GM21737 (cell line): ENCODE data around the gene NLRP12.
"Not testable (repeated sequence)": the region's sequence is repeated elsewhere in the genome, so short reads cannot be mapped to it uniquely, and the experiment has no call there.

Experiments
- ATAC-seq: cut with Tn5 transposase; IDR thresholded peaks from one replicate; pipeline ENCODE4 v1.9.1; 2021; ENCODE audit warnings: mild to moderate bottlenecking, moderate library complexity; ENCODE audit not compliant: unreplicated experiment

Gene NLRP12, protein sequence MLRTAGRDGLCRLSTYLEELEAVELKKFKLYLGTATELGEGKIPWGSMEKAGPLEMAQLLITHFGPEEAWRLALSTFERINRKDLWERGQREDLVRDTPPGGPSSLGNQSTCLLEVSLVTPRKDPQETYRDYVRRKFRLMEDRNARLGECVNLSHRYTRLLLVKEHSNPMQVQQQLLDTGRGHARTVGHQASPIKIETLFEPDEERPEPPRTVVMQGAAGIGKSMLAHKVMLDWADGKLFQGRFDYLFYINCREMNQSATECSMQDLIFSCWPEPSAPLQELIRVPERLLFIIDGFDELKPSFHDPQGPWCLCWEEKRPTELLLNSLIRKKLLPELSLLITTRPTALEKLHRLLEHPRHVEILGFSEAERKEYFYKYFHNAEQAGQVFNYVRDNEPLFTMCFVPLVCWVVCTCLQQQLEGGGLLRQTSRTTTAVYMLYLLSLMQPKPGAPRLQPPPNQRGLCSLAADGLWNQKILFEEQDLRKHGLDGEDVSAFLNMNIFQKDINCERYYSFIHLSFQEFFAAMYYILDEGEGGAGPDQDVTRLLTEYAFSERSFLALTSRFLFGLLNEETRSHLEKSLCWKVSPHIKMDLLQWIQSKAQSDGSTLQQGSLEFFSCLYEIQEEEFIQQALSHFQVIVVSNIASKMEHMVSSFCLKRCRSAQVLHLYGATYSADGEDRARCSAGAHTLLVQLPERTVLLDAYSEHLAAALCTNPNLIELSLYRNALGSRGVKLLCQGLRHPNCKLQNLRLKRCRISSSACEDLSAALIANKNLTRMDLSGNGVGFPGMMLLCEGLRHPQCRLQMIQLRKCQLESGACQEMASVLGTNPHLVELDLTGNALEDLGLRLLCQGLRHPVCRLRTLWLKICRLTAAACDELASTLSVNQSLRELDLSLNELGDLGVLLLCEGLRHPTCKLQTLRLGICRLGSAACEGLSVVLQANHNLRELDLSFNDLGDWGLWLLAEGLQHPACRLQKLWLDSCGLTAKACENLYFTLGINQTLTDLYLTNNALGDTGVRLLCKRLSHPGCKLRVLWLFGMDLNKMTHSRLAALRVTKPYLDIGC

DNA sequence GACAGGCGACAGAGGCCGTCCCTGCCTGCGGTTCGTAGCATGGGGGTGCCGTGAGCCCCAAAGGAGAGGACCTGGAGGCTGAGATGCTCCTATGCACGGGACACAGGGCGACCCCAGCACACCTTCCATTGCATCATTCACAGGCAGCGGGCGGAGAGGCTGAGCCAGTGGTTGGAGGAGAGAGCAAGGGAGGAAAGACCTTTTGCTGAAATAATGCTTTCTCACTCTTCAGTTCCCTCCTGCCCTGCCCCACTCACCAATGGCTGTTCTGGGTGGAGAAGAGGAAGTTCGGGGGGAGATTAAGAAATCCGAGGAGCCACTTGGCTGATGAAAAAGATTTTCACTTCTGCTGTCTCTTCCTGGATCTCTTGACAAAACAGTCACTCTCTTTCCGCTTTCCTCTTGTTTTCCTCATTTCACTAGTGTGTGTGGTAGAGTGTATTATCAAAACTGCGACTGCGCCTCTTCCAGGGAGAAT lies at the start of gene NLRP12:
Gene NLRP12, minus strand, starts transcription at position 181 of the 478 bp plus-strand sequence. Its CDS starts 140 bp downstream, at position 41.
- ATAC-seq = no peak

DNA sequence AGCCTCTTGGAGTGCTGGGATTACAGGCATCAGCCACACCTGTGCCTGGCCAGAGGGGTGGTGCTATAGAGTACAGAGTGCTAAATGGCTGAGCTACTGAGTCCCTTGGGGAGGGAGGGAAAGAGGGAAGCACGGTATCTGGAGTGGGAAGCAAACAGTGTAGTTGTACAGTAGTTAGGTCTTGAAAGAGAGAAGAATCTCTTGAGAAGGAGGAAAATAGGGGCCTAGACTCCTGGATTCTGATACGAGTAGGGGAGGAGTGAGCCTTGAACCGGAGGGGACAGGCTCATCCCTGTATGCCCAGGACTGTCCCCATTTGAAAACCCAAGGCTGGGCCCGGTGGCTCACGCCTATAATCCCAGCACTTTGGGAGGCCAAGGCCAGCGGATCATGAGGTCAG lies 48.6 kb upstream of the NLRP12 start:
- no peak for ATAC-seq

DNA sequence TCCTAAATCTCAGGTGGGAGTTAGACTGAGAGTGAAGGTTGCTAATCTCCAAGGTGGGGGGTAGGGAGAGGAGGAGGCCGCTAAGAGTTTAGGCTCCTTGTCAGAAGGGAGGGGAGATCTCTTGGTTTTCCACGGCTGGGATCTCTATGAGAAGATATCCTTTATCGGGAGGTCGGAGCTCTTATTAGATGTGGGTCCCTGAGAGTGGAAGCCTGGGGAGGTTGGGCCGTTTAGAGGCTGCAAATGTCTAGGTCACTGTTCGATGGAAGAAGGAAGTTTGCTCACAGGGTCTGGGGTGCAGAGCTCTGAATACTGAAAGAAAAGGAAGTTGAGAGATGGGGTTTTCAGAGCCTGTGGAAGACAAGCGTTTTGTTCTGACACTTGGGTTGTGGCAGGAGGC lies 47.3 kb upstream of the NLRP12 start:
- no peak for ATAC-seq

DNA sequence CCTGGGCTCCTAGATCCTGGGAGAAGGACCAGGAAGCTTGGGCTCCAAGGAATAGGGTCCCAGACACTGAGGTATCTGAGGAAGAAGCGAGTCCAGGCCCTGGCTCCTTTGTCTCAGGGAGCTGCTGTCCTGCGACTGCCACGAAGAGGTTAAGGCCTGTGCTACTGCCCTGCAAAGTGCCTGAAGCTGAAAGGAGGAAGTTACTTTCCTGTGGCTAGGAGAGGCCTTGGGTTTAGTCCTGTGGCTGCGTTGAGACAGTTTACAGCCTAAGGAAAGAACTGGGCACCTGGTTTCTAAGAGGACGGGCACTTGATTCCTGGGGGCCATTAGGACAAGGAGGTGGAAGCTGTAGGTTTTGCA lies 46.4 kb upstream of the NLRP12 start:
- no peak for ATAC-seq

DNA sequence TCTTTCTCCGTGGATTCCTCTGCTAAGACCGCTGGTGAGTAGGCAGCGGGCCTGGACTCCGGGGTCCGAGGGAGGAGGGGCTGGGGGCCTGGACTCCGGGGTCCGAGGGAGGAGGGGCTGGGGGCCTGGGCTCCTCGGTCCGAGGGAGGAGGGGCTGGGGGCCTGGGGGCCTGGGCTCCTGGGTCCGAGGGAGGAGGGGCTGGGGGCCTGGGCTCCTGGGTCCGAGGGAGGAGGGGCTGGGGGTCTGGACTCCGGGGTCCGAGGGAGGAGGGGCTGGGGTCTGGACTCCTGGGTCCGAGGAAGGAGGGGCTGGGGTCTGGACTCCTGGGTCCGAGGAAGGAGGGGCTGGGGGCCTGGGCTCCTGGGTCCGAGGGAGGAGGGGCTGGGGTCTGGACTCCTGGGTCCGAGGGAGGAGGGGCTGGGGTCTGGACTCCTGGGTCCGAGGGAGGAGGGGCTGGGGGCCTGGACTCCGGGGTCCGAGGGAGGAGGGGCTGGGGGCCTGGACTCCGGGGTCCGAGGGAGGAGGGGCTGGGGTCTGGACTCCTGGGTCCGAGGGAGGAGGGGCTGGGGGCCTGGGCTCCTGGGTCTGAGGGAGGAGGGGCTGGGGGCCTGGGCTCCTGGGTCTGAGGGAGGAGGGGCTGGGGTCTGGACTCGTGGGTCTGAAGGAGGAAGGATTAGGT lies 45.8 kb upstream of the NLRP12 start:
- ATAC-seq = not testable (repeated sequence)

DNA sequence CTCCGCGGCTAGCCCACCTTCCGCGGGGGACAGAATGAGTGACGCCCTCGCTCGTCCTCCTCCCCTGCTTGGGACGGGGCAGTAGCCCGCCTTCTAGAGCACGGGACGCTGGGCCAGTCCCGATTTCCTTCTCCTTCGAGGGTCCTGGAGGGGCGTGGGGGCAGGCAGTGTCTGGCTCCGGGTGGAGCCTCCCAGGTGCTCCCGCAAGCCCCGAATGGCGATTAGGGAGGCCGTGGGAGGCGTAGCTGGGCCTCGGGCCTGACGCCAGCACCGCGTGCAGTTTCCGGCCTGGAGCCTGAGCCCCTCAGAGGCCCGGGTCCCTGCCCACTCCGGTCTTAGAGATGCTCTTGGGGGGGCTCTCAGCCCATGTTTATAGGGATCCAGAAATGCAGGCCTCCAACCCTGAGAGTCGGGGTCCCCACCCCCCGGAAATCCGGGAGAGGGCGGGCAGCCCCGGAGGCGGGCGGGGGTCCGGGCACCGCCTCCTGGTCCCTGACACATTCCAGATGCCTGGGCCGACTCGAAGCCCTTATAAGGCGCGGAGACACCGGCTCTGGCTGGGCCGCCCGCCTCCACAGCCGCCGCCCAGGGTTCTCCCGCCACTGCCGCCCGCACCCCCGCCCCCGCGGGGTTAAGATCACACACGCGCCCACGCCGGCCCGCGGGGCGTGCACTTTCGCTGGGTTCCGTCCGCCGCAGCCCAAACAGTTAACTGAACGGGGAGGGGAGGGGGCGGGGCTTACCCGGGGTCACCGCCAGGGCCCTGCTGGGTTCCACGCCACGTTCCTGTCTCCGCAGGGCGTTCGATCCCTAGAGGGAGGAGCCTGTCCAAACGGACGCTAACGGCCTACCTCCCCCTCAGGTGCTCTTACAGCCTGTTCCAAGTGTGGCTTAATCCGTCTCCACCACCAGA lies 45.0 kb upstream of the NLRP12 start:
- ATAC-seq = peak; percentile 29

DNA sequence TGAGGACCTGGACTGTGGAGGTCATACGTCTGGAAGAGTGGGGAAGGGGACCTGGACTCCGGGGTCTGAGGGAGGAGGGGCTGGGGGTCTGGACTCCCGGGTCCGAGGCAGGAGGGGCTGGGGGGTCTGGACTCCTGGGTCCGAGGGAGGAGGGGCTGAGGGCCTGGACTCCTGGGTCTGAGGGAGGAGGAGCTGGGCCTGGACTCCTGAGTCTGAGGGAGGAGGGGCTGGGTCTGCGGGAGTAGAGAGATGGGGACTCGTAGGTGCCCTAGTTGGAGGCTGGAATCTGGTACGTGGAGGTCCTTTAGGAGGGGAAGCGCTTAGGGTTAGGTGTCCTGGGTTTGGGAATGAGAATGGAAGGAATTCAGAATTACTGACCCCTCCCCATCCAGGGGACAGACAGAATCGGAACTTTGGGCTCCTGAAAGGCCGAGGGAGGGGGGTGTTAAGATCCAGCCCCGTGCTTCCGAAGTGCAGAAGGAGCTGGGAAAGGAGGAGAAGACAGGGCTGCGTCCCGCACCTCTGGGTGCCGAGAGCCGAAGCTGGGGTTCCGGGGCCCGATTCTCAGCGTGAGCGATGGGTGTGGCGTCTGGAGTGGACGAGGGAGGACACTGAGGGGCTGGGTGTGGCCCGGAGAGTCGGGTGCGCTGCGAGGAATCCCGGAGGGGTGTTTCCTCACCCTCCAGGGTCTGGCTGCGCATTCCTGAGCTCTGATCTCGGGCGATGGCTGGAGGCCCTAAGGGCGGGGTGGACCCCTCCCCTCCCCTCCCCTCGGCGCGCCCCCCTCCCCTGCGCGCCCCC lies 44.2 kb upstream of the NLRP12 start:
- no peak for ATAC-seq

DNA sequence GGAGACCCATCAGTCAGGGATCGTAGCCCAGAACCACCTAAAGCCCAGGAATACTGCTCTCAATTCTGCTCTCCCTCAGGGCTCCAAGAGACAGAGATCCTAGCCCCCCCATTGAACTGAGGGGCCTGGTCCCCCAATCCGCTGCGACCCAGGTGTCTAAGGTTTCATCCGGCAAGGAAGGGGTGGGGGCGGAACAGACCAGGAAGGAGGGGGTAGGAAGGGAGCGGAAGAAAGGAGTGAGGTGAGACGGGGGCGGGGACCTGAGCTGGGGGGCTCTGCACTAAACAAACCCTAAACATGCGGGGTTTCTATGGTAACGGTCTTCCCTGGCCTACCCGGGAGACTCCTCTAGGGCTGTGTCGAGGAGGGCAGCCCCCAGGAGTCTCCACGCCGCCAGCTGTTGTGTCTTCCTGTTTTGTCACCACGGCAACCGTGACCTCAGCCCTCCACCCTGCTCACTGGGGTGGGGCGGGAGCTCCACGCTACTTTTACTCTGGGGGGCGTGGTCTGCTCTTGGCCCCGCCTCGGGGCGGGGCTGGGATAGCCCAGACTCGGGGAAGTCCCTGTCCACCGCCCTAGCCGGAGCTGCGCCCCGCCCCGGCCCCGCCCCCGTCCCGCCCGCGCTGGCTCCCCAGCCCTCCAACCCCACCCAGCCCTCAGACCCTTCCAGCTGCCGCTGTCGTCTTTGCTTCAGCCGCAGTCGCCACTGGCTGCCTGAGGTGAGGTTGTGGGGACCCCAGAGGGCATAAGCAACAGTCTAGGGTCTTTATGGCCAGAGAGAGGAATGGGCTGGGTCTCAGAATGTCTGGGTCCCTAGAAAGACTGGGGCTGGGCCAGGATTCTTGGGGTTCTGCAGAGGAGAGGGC lies 43.3 kb upstream of the NLRP12 start, which contains the start of gene MYADM:
Gene MYADM, plus strand, starts transcription at position 659 of the 866 bp plus-strand sequence. CDS start 5,647 bp downstream, outside the sequence.
- ATAC-seq = peak; percentile 53

DNA sequence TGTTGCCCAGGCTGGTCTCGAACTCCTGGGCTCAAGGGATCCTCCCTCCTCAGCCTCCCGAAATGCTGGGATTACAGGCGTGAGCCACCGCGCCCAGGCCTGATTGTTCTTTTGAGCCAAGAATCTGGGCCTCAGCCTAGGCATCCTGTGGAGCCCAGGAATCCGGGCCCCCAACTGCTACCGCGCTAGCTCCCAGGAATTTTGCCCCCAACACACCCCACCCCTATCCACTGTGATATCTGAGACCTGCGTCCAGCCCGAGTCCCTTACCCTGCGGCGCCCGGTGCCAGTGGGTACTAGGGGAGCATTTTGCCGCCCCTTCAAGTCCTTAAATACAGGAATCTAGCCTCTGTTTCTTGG lies 42.7 kb upstream of the NLRP12 start:
- no peak for ATAC-seq

DNA sequence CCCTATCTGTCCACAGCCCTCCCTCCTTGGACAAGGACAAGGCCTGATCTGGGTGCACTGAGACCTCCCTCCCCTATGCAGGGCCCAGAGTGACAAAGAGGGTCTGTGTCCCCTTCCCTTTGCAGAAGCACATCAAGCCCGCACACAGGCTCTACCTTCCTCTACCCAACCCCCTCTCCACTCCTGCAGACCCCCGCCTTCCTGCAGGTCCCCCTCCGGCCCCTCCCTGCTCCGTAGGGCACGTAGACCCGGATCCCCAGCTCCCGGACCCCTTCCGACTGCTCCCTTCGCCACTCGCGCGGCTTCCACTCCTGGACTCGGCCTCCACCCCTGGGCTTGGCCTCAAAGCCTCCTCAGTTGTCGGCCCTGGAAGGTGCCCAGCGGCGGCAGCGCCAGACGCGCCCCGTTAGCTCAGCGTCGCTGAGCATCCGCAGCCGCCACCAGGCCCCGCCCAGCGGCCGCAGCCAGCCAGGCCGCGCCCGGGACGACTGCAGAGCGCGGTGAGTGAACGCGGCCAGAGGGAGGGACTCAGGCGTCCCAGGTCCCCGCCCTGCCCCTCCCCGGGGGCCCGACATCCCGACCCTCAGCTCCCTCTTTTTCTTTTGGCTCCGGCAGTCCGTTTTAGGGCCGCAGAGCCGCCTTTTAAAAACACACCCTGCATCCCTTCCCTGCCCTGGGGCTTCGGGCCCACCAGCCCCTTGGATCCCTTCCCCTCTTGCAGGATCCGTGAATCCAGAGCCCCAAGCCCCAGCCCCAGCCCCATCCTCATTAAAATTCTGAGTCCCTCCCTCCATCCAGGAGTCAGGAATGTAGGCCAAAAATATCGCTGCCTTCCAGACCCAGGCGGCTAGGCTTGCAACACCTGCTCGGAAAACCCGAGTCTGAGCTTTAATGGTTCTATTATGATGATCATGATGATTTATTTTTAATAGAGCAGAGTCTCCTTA lies 42.1 kb upstream of the NLRP12 start:
- ATAC-seq = no peak

DNA sequence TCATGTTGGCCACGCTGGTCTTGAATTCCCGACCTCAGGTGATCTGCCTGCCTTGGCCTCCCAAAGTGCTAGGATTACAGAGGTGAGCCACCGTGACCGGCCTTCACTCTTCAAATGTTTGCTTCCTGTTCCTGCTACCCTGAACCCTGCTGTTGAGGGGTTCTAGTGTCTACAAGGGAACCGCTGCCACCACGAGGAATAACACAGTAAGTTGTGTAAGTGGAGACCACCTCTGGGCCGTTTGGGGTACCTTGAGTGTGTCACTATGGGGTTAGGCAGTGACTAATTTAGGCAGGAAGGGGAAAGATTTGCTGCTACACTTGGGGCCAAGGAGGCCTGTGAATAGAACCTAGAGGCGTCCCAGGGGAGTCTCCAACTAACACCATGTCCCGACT lies 41.4 kb upstream of the NLRP12 start:
- no peak for ATAC-seq

DNA sequence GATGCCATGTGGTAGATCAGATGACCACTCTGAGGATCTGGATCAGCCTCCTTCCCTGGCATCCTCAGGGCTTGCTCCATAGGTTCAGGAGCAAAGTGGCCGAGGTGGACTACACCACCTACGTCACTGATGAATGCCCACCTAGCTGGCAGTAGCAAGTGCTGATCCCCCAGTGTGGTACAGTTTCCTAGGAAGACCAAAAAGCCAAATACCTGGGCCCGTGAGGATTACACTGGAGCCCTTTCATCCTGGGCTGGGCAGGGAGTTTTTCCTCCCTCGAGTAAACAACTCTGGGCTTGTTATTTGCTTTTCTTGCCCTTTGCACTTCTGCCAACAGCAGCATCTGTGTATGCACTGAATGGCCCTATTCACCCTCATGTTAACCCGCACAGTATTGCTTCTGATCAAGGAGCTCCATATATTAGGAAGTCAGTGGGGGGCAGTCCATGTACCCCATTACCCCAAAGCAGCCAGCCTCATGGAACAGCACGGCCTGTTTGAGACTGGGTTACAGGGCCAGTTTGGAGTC lies 40.3 kb upstream of the NLRP12 start:
- ATAC-seq = no peak

DNA sequence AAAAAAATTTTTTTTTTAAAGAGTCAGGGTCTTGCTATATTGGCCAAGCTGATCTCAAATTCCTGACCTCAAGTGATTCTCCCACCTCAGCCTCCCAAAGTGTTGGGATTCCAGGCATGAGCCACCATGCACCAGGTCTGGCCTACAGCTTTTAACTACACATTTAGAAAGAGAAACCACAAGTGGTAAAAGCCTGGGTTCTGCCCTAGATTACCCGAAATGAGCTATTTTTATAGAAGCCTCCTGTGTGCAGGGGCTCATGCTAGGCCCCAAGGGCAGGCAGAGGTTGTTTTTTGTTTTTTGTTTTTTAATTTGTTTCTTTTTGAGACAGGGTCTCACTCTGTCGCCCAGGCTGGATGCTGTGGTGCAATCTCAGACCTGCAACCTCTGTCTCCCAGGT lies 29.6 kb upstream of the NLRP12 start:
- ATAC-seq = no peak

DNA sequence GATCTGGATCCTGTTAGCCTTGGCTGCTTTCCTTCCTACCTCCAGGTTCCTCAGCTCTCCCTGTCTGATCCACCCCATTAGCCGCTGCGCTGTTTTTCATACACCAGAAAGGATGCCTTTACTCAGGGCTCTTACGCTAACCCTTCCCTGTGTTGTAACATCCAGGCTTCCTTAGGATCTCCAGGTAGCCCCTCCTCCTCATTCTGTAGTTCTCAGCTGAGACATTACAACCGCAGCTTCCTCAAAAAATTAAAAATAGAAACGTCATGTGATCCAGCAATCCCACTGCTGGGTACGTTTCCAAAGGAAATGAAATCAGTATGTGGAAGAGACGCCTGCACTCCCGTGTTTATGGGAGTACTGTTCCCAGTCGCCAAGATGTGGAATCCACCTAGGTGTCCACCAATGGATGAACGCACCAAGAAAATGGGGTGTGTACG lies 25.1 kb upstream of the NLRP12 start:
- ATAC-seq = no peak

DNA sequence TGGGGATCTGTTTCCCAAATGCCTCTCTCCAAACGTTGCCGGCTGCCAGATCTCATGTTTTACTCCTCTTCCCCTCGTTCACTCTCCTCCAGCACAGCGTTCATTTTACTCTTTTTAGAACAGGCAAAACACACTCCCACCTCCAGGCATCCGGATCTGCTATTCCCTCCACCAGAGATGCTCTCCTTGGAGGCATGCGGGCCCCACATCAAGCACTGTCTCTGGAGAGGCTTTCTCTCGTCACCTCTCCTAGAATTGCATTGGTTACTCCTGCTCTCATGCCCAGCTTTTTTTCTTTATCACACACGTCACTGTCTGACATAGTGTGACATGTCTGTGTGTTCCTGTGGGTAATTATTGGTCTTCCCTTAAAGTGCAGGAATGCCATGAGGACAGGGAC lies 23.4 kb upstream of the NLRP12 start:
- no peak for ATAC-seq

DNA sequence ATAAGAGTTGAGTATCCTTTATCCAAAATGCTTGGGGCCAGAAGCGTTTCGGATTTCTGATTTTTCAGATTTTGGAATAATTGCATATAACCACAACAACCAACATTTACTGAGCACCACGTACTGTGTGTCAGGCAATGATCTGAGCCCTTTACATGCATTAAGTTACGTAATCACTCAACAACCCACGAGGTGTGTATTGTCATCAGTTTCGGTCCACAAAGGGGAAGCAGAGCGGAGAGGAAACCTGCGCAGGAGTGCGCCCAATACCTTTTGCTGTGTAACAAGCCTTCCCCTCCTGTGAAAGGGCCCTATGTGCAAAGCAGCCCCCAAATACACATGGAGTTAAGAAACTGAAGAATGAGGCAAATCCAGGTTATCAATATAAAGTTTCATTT lies 20.7 kb upstream of the NLRP12 start:
- no peak for ATAC-seq

DNA sequence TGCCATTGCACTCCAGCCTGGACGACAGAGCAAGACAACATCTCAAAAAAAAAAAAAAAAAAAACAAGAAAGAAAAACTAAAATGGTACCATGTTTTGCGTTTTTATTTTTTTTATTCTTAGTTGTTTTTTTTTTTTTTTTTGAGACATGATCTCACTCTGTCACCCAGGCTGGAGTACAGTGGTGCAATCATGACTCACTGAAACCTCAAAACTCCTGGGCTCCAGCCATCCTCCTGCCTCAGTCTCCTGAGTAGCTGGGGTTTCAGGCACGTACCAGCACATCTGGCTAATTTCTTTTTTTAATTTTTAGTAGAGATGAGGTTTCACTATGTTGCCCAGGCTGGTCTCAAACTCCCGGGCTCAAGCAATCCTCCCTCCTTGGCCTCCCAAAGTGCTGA lies 16.8 kb upstream of the NLRP12 start:
- not testable (repeated sequence) for ATAC-seq
